GM12865 (cell line): ENCODE measurements around the gene LHPP.

Experiments
- DNase-seq: peaks from one replicate; pipeline ENCODE4 v3.0.0; 2010; ENCODE audit warnings: low read depth
- H3K4me3 ChIP-seq: 2 replicates; pipeline ENCODE4 v1.5.1; 2011; ENCODE audit warnings: mild to moderate bottlenecking, low read depth, low read length, control low read depth
- CTCF ChIP-seq: IDR thresholded peaks from 2 replicates; pipeline ENCODE4 v1.5.1; 2011; ENCODE audit warnings: low read length, control low read depth, low read depth, inconsistent platforms; ENCODE audit not compliant: insufficient read depth; ENCODE audit errors: missing control alignments

LHPP gene

GRCh38 chr10:124496150-124496549, 34.5 kb downstream of the LHPP start:
- no peak for TF ChIP-seq CTCF
- no peak for DNase-seq
- H3K4me3 ChIP-seq: no peak overlapping the region

- DNase-seq: no peak
- no peak overlapping the region for H3K4me3 ChIP-seq
- no peak for TF ChIP-seq CTCF
Measured at GRCh38 chr10:124496620-124497019, 35.0 kb downstream of the LHPP start.

GRCh38 chr10:124497196-124497881, 35.7 kb downstream of the LHPP start:
- DNase-seq: no peak
- TF ChIP-seq CTCF: no peak
- no peak overlapping the region for H3K4me3 ChIP-seq

GRCh38 chr10:124498056-124498455, 36.4 kb downstream of the LHPP start:
- no peak for DNase-seq
- no peak for TF ChIP-seq CTCF
- no peak overlapping the region for H3K4me3 ChIP-seq

DNA sequence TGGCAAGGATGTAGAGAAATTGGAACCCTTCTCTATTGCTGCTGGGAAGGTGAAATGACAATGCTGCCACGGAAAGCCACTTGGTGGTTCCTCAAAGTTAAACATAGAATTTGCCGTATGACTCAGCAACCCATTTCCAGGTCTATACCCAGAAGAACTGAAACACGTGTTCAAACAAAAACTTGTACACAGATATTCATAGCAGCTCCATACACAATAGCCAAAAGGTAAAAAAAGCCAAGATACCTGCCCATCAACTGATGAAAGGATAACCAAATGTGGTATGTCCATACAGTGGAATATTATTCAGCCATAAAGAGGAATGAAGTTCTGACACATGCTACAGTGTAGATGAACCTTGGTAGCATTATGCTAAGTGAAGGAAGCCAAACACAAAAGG, 39.1 kb downstream of the LHPP start:
- no peak overlapping the region for H3K4me3 ChIP-seq
- no peak for TF ChIP-seq CTCF
- peak; percentile 33 for DNase-seq

DNA sequence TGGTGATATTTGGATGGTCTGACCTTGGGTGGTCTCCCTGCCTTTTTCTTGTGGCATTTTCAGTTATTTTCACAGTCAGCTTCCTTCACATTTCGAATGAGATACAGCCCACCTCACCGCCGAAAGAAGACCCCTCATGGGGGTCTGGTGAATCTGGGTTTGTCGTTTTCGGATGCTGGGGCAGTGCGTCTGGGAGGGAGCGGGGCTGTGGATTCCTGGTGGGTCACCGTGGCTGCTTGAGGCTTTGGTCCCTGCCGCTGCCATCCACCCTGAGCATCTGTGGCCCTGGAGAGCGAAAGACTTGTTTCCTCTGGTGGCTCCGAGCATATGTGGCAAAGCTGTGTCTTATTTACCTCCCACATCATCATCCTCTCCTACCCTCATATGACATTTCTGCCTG, 43.1 kb downstream of the LHPP start:
- TF ChIP-seq CTCF: no peak
- DNase-seq: no peak
- H3K4me3 ChIP-seq: no peak overlapping the region

- no peak overlapping the region for H3K4me3 ChIP-seq
- no peak for TF ChIP-seq CTCF
- no peak for DNase-seq
Measured at GRCh38 chr10:124505279-124505678, 43.7 kb downstream of the LHPP start.
